Peyer's patch (tissue), 4 donors: Measurements from ENCODE around the gene CD33.

Experiments
- POLR2A ChIP-seq, 2 donors: fragments of 450-650 bp; IDR thresholded peaks; one replicate each; pipeline ENCODE4 v1.5.1; 2017; ENCODE audit warnings: antibody characterized with exemption in 2 of 2, mild to moderate bottlenecking in 2 of 2, moderate library complexity in 2 of 2
- TF ChIP-seq, protein P1 (sequence below), 6 experiments: fragments of 450-650 bp in 4 of 6; fragments of 200-600 bp in 2 of 6; sonication (generic) in 1 of 6; IDR thresholded peaks; one replicate each; pipeline ENCODE4 v1.5.1; 2017 to 2019; ENCODE audit warnings: antibody characterized with exemption in 6 of 6, mild to moderate bottlenecking in 3 of 6, moderate library complexity in 1 of 6

DNA sequence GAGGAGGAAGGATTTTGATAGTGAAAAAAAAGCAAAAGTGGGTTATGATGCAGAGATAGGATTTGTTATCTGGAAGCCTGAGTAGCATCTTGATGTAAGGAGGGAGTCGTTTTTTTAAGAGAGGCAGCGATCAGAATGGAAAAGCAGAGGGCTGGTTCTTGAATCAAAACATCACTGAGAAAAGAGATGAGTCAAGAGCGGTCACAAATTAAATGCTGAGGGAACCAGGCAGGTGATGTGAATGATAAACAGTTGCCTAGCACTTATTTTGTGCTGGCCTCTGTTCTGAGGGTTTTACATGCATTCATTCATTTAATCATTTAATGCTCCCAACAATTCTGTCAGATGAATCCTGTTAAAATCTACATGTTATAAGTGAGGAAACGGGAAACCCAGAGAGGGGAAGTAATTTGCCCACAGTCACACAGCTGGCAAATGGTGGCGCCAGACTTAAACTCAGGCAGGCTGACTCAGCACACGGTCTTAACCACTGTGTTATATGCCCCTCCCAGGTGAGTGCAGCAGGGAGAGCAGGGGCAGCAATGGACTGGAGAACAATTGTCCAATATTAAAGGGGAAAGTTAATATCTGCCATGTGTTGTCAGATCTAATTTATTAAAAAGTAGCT lies 47.4 kb downstream of the CD33 start:
- TF ChIP-seq, protein P1, sequence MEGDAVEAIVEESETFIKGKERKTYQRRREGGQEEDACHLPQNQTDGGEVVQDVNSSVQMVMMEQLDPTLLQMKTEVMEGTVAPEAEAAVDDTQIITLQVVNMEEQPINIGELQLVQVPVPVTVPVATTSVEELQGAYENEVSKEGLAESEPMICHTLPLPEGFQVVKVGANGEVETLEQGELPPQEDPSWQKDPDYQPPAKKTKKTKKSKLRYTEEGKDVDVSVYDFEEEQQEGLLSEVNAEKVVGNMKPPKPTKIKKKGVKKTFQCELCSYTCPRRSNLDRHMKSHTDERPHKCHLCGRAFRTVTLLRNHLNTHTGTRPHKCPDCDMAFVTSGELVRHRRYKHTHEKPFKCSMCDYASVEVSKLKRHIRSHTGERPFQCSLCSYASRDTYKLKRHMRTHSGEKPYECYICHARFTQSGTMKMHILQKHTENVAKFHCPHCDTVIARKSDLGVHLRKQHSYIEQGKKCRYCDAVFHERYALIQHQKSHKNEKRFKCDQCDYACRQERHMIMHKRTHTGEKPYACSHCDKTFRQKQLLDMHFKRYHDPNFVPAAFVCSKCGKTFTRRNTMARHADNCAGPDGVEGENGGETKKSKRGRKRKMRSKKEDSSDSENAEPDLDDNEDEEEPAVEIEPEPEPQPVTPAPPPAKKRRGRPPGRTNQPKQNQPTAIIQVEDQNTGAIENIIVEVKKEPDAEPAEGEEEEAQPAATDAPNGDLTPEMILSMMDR (IDR thresholded peaks at IDR 0.05): no peak
- no peak for TF ChIP-seq POLR2A (IDR thresholded peaks at IDR 0.05)
